Muscle layer of duodenum (tissue), 2 donors: ENCODE measurements around the gene VSTM2B.
"Not testable (repeated sequence)": the region's sequence is repeated elsewhere in the genome, so short reads cannot be mapped to it uniquely, and the experiment has no call there.

Source experiments
- H3K27ac ChIP-seq: one replicate; pipeline ENCODE4 v1.7.0; 2013; ENCODE audit warnings: mild to moderate bottlenecking, low read length
- H3K27me3 ChIP-seq: one replicate; pipeline ENCODE4 v1.7.0; 2013; ENCODE audit warnings: low read depth, mild to moderate bottlenecking, control low read depth, low read length
- H3K36me3 ChIP-seq, 2 donors: one replicate each; pipeline ENCODE4 v1.7.0; 2013; ENCODE audit warnings: low read length in 2 of 2, control low read depth in 1 of 2, mild to moderate bottlenecking in 1 of 2; ENCODE audit not compliant: insufficient read depth in 2 of 2, control insufficient read depth in 1 of 2
- H3K4me1 ChIP-seq, 2 donors: one replicate each; pipeline ENCODE4 v1.7.0; 2013; ENCODE audit warnings: low read length in 2 of 2, mild to moderate bottlenecking in 2 of 2, control low read depth in 1 of 2, moderate library complexity in 1 of 2; ENCODE audit not compliant: insufficient read depth in 2 of 2, control insufficient read depth in 1 of 2
- H3K4me3 ChIP-seq, 2 donors: one replicate each; pipeline ENCODE4 v1.7.0; 2013; ENCODE audit warnings: low read length in 2 of 2, low read depth in 1 of 2, mild to moderate bottlenecking in 1 of 2
- H3K9me3 ChIP-seq, 2 donors: one replicate each; pipeline ENCODE4 v1.7.0; 2013; ENCODE audit warnings: low read length in 2 of 2, control low read depth in 1 of 2, mild to moderate bottlenecking in 1 of 2; ENCODE audit not compliant: control insufficient read depth in 1 of 2
- donor health status: healthy.

The VSTM2B gene

GRCh38 chr19:29485293-29485692, 40.5 kb upstream of the VSTM2B start:
- no peaks in the 10 kb centered on the region for H3K9me3 ChIP-seq
- no peak overlapping the region for H3K4me3 ChIP-seq
- no peaks in the 10 kb centered on the region for H3K27me3 ChIP-seq
- H3K27ac ChIP-seq, result no peak overlapping the region
- no peaks in the 10 kb centered on the region for H3K36me3 ChIP-seq
- H3K4me1 ChIP-seq, result no peaks in the 10 kb centered on the region

GRCh38 chr19:29486961-29487360, 38.8 kb upstream of the VSTM2B start:
- not testable (repeated sequence) for H3K27me3 ChIP-seq, H3K27ac ChIP-seq, H3K36me3 ChIP-seq, H3K9me3 ChIP-seq, H3K4me1 ChIP-seq, H3K4me3 ChIP-seq

- Histone ChIP-seq H3K9me3 (no peaks in the 10 kb centered on the region), H3K27ac (no peak overlapping the region)
Measured at GRCh38 chr19:29487432-29487831, 38.4 kb upstream of the VSTM2B start.

GRCh38 chr19:29488316-29488715, 37.5 kb upstream of the VSTM2B start:
- Histone ChIP-seq H3K4me1 (peaks cover 0 to 13% of the 10 kb centered on the region in 2 donors), H3K27me3 (no peaks in the 10 kb centered on the region), H3K27ac (no peak overlapping the region), H3K4me3 (no peak overlapping the region), H3K9me3 (no peaks in the 10 kb centered on the region), H3K36me3 (no peaks in the 10 kb centered on the region)

More at GRCh38 chr19:29487432-29487831, 38.4 kb upstream of the VSTM2B start:
- Histone ChIP-seq H3K27me3 (no peaks in the 10 kb centered on the region), H3K36me3 (no peaks in the 10 kb centered on the region), H3K4me3 (no peak overlapping the region), H3K4me1 (peaks cover 0 to 8% of the 10 kb centered on the region in 2 donors)

GRCh38 chr19:29489172-29489951, 36.4 kb upstream of the VSTM2B start:
- Histone ChIP-seq H3K4me3 (no peak overlapping the region), H3K4me1 (peaks cover 0 to 13% of the 10 kb centered on the region in 2 donors), H3K9me3 (no peaks in the 10 kb centered on the region), H3K27me3 (no peaks in the 10 kb centered on the region), H3K36me3 (no peaks in the 10 kb centered on the region), H3K27ac (no peak overlapping the region)

GRCh38 chr19:29491491-29491890, 34.3 kb upstream of the VSTM2B start:
- H3K27ac ChIP-seq, result no peak overlapping the region
- no peak overlapping the region for H3K4me3 ChIP-seq
- H3K4me1 ChIP-seq, result peaks cover 0 to 13% of the 10 kb centered on the region in 2 donors
- H3K9me3 ChIP-seq, result no peaks in the 10 kb centered on the region
- H3K36me3 ChIP-seq, result no peaks in the 10 kb centered on the region
- H3K27me3 ChIP-seq, result no peaks in the 10 kb centered on the region

GRCh38 chr19:29491995-29492577, 33.7 kb upstream of the VSTM2B start:
- no peaks in the 10 kb centered on the region for H3K36me3 ChIP-seq

GRCh38 chr19:29492769-29493168, 33.0 kb upstream of the VSTM2B start:
- H3K4me3 ChIP-seq, result peak overlapping the region in 1 of 2 donors; percentile 9
- no peaks in the 10 kb centered on the region for H3K36me3 ChIP-seq
- no peak overlapping the region for H3K27ac ChIP-seq
- H3K4me1 ChIP-seq, result peaks cover 0 to 13% of the 10 kb centered on the region in 2 donors
- H3K27me3 ChIP-seq, result no peaks in the 10 kb centered on the region
- no peaks in the 10 kb centered on the region for H3K9me3 ChIP-seq

More at GRCh38 chr19:29491995-29492577, 33.7 kb upstream of the VSTM2B start:
- H3K4me1 ChIP-seq, result peaks cover 0 to 13% of the 10 kb centered on the region in 2 donors
- no peaks in the 10 kb centered on the region for H3K9me3 ChIP-seq
- peak overlapping the region in 1 of 2 donors; percentile 9 for H3K4me3 ChIP-seq
- H3K27ac ChIP-seq, result no peak overlapping the region
- H3K27me3 ChIP-seq, result no peaks in the 10 kb centered on the region

GRCh38 chr19:29495091-29495490, 30.7 kb upstream of the VSTM2B start:
- Histone ChIP-seq H3K27me3 (no peaks in the 10 kb centered on the region), H3K9me3 (no peaks in the 10 kb centered on the region), H3K27ac (no peak overlapping the region), H3K4me1 (peaks cover 0 to 13% of the 10 kb centered on the region in 2 donors), H3K36me3 (no peaks in the 10 kb centered on the region), H3K4me3 (no peak overlapping the region)

- Histone ChIP-seq H3K4me3 (no peak overlapping the region), H3K36me3 (no peaks in the 10 kb centered on the region), H3K9me3 (no peaks in the 10 kb centered on the region), H3K27ac (no peak overlapping the region), H3K27me3 (no peaks in the 10 kb centered on the region), H3K4me1 (peaks cover 0 to 13% of the 10 kb centered on the region in 2 donors)
Measured at GRCh38 chr19:29495901-29496441, 29.8 kb upstream of the VSTM2B start.

GRCh38 chr19:29497241-29497640, 28.6 kb upstream of the VSTM2B start:
- no peak overlapping the region for H3K27ac ChIP-seq
- no peaks in the 10 kb centered on the region for H3K36me3 ChIP-seq
- no peaks in the 10 kb centered on the region for H3K9me3 ChIP-seq
- H3K4me1 ChIP-seq, result peaks cover 0 to 7% of the 10 kb centered on the region in 2 donors
- H3K4me3 ChIP-seq, result no peak overlapping the region
- no peaks in the 10 kb centered on the region for H3K27me3 ChIP-seq
